CD4-positive, alpha-beta memory T cell (primary cell): ENCODE data around the gene FOXL1. TPM values are rescaled to one million over a fixed set of nuclear protein-coding genes. Genes with fewer than 3 reads are reported as not detected.

Experiments
- CTCF ChIA-PET: fragments of 350-600 bp; sonication (Branson Sonifier 250); formaldehyde crosslinking; loops from one replicate; lab custom pipeline; 2021; ENCODE audit warnings: inconsistent platforms; ENCODE audit not compliant: partially characterized antibody; lab: Charles Lee
- POLR2A ChIA-PET: fragments of 350-600 bp; sonication (Branson Sonifier 250); formaldehyde crosslinking; loops from one replicate; lab custom pipeline; 2021; ENCODE audit not compliant: partially characterized antibody; lab: Charles Lee
- DNase-seq, 5 donors: peaks; one replicate each; pipeline versions ENCODE4 v3.0.0 to v3.0.0-alpha.2; 2020 to 2022; ENCODE audit warnings: mixed read lengths in 1 of 5
- H3K27ac ChIP-seq: one replicate; pipeline ENCODE4 v1.7.0; 2013; ENCODE audit warnings: low read depth, low read length
- H3K27me3 ChIP-seq: 2 replicates; pipeline ENCODE4 v1.7.0; 2013; ENCODE audit warnings: mild to moderate bottlenecking, low read length, moderate library complexity; ENCODE audit not compliant: insufficient read depth
- H3K36me3 ChIP-seq: 2 replicates; pipeline ENCODE4 v1.7.0; 2013; ENCODE audit warnings: mild to moderate bottlenecking, low read length, moderate library complexity; ENCODE audit not compliant: insufficient read depth
- H3K4me1 ChIP-seq: 2 replicates; pipeline ENCODE4 v1.7.0; 2013; ENCODE audit warnings: mild to moderate bottlenecking, low read length, moderate library complexity; ENCODE audit not compliant: insufficient read depth
- H3K4me3 ChIP-seq, 2 donors: one replicate each; pipeline ENCODE4 v1.7.0; 2013; ENCODE audit warnings: low read length in 2 of 2, mild to moderate bottlenecking in 1 of 2
- H3K9me3 ChIP-seq, 2 donors: one replicate each; pipeline ENCODE4 v1.7.0; 2013; ENCODE audit warnings: low read length in 2 of 2, control low read depth in 1 of 2; ENCODE audit not compliant: control insufficient read depth in 1 of 2
- H3K27ac Mint-ChIP-seq, 7 donors: one replicate each; pipeline ENCODE4 v1.8.0; 2020 to 2021; ENCODE audit warnings: mixed read lengths in 7 of 7, mild to moderate bottlenecking in 6 of 7, inconsistent platforms in 3 of 7, moderate library complexity in 3 of 7
- H3K27me3 Mint-ChIP-seq, 2 donors: one replicate each; pipeline ENCODE4 v1.8.0; 2020 to 2021; ENCODE audit warnings: mixed read lengths in 2 of 2
- H3K36me3 Mint-ChIP-seq, 2 donors: one replicate each; pipeline ENCODE4 v1.8.0; 2020 to 2021; ENCODE audit warnings: mixed read lengths in 2 of 2, inconsistent platforms in 1 of 2, mild to moderate bottlenecking in 1 of 2
- H3K4me1 Mint-ChIP-seq, 4 donors: one replicate each; pipeline ENCODE4 v1.8.0; 2020 to 2021; ENCODE audit warnings: mixed read lengths in 4 of 4, mild to moderate bottlenecking in 1 of 4
- H3K4me3 Mint-ChIP-seq, 8 donors: one replicate each; pipeline ENCODE4 v1.8.0; 2020 to 2021; ENCODE audit warnings: mixed read lengths in 8 of 8, mild to moderate bottlenecking in 7 of 8, moderate library complexity in 6 of 8, inconsistent platforms in 3 of 8
- H3K9me3 Mint-ChIP-seq, 8 donors: one replicate each; pipeline ENCODE4 v1.8.0; 2020 to 2021; ENCODE audit warnings: mixed read lengths in 8 of 8, mild to moderate bottlenecking in 5 of 8, inconsistent platforms in 3 of 8, moderate library complexity in 1 of 8
- intact Hi-C: fragments of 100-400 bp; cut with micrococcal nuclease; formaldehyde crosslinking; loops from one replicate; pipeline ENCODE4 v1.15.1; 2023
- polyA plus RNA-seq, 2 donors: library from polyadenylated mRNA; unstranded; fragments of 300-500 nt; fragmentation: Illumina TruSeq; gene quantifications; one replicate each; pipeline ENCODE4 v1.2.3, GENCODE V29; 2021
- total RNA-seq, 2 experiments: library from RNA; stranded (reverse); gene quantifications; one replicate each; pipeline ENCODE4 v1.2.3, GENCODE V29; 2021

Gene FOXL1
- total and polyA plus RNA-seq, 4 experiments from 2014 or later: not detected

GRCh38 chr16:86575095-86575685 lies 3.2 kb upstream of the FOXL1 start:
- H3K4me1 Mint-ChIP-seq: peaks cover 3 to 18% (median 11%) of the 10 kb centered on the region in 4 donors
- no peak overlapping the region for H3K27ac Mint-ChIP-seq
- peak overlapping the region in 3 of 8 donors; percentile 4 to 86 (median 63) for H3K4me3 Mint-ChIP-seq
- no peak for DNase-seq
- H3K9me3 Mint-ChIP-seq: no peaks in the 10 kb centered on the region
- H3K27me3 Mint-ChIP-seq: peaks cover 58 to 66% of the 10 kb centered on the region in 2 donors
- no peaks in the 10 kb centered on the region for H3K36me3 Mint-ChIP-seq
- CTCF ChIA-PET: interaction anchor here (1.4 kb wide), 1 partner anchor 11 kb away, joined by 3 read pairs; no protein-coding TSS in a partner anchor
- POLR2A ChIA-PET: no interaction called here
- H3K9me3 ChIP-seq: no peaks in the 10 kb centered on the region
- H3K4me1 ChIP-seq: peaks cover 16% of the 10 kb centered on the region
- intact Hi-C loops: no loop called here
- H3K27me3 ChIP-seq: peaks cover 16% of the 10 kb centered on the region
- no peak overlapping the region for H3K4me3 ChIP-seq
- H3K36me3 ChIP-seq: no peaks in the 10 kb centered on the region
- H3K27ac ChIP-seq: no peak overlapping the region

- ChIA-PET POLR2A (no interaction called here), CTCF (interaction anchor here (1.2 kb wide), 1 partner anchor 11 kb away, joined by 3 read pairs; no protein-coding TSS in a partner anchor)
- Mint-ChIP-seq H3K9me3 (no peaks in the 10 kb centered on the region), H3K36me3 (no peaks in the 10 kb centered on the region), H3K27me3 (peaks cover 58 to 65% of the 10 kb centered on the region in 2 donors), H3K27ac (peak overlapping the region in 1 of 7 donors; percentile 65), H3K4me1 (peaks cover 3 to 18% (median 11%) of the 10 kb centered on the region in 4 donors), H3K4me3 (peak overlapping the region; percentile 54 to 86 (median 75))
- no peak overlapping the region for H3K27ac ChIP-seq
- H3K9me3 ChIP-seq: no peaks in the 10 kb centered on the region
- peak overlapping the region in 1 of 2 donors; percentile 13 for H3K4me3 ChIP-seq
- H3K4me1 ChIP-seq: peaks cover 16% of the 10 kb centered on the region
- intact Hi-C loops: no loop called here
- peaks cover 21% of the 10 kb centered on the region for H3K27me3 ChIP-seq
- peak in 1 of 5 donors; percentile 64 for DNase-seq
- H3K36me3 ChIP-seq: no peaks in the 10 kb centered on the region
These were observed 2.4 kb upstream of the FOXL1 start for GRCh38 chr16:86575754-86576557.

DNA sequence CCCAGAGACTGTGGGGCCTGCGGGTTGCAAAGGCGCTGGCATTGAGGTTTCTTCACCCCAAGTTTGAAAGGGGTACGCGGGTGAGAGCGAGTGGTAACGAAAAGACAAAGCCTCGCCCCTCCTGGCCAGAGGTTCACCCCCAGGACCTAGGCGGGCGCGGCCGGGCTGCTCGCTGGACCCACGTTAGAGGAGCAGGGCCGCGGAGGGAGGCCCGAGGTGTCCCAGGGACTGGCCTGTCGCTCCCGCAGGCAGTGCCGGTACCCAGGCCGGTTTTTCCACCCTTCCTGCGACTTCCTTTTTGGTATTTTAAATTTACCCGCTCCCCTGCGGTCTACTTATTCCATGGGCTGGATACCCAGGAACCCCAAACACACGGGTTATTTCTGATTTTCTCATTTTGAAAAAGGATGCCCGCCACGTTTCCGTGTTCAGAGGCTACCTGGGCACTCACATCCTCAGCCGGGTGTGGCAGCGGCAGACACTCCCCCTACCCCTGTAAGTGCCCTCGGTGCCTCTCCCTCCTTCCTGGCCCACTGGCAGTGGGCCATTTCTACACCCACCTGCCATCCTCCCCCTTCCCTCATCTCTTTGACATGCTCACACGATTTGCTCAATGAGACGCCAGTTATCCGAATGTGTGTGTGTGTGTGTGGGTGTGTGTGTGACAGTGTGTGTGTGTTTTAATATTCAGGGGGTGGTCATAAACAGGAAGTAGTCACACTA lies 1.6 kb upstream of the FOXL1 start:
- Mint-ChIP-seq H3K4me3 (peak overlapping the region; percentile 54 to 86 (median 75)), H3K27me3 (peaks cover 52 to 65% of the 10 kb centered on the region in 2 donors), H3K36me3 (no peaks in the 10 kb centered on the region), H3K27ac (no peak overlapping the region), H3K9me3 (no peaks in the 10 kb centered on the region), H3K4me1 (peaks cover 3 to 18% (median 11%) of the 10 kb centered on the region in 4 donors)
- ChIA-PET POLR2A (no interaction called here), CTCF (interaction anchor here (1.2 kb wide), 1 partner anchor 12 kb away, joined by 3 read pairs; no protein-coding TSS in a partner anchor)
- Histone ChIP-seq H3K4me1 (peaks cover 16% of the 10 kb centered on the region), H3K27me3 (peaks cover 21% of the 10 kb centered on the region), H3K4me3 (peak overlapping the region in 1 of 2 donors; percentile 13), H3K9me3 (no peaks in the 10 kb centered on the region), H3K27ac (no peak overlapping the region), H3K36me3 (no peaks in the 10 kb centered on the region)
- no peak for DNase-seq
- intact Hi-C loops: no loop called here

DNA sequence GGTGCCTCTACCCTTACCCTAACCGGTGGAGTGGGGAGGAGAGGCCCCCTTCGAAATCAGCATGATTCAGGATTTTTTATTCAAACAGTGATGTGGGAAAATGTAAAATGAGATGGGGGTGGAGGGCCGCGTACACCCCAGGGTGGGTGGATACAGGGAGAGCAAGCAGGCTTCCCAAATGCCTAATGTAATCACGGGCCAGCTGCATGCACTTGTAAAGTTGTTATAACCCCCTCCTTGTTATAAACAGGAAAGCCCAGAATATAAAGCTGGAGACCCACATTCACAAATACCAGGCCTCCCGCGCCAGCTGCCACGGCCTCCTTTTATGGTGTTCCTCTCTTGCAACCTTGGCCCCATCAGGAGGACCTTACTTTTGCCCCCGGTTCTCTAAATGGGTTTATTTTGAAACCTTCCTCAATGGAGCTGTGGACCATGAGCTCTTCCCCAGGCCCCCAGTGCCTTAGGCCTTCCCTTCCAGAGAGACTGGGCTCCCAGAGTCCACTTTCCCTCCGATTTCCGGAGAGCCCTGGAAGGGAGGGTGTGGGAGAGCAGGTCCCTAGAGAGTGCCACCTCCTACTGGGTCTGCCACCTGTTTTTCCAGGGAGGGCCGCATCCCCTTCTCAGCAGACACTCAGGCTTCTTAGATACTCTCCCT lies 906 bp upstream of the FOXL1 start:
- Histone ChIP-seq H3K4me1 (peaks cover 16% of the 10 kb centered on the region), H3K36me3 (no peaks in the 10 kb centered on the region), H3K27me3 (peaks cover 21% of the 10 kb centered on the region), H3K4me3 (no peak overlapping the region), H3K27ac (no peak overlapping the region), H3K9me3 (no peaks in the 10 kb centered on the region)
- ChIA-PET CTCF (no interaction called here), POLR2A (no interaction called here)
- intact Hi-C loops: no loop called here
- peak overlapping the region in 2 of 8 donors; percentile 1 to 47 for H3K4me3 Mint-ChIP-seq
- no peak for DNase-seq
- peaks cover 3 to 18% (median 11%) of the 10 kb centered on the region in 4 donors for H3K4me1 Mint-ChIP-seq
- no peak overlapping the region for H3K27ac Mint-ChIP-seq
- H3K36me3 Mint-ChIP-seq: no peaks in the 10 kb centered on the region
- H3K9me3 Mint-ChIP-seq: no peaks in the 10 kb centered on the region
- peaks cover 51 to 66% of the 10 kb centered on the region in 2 donors for H3K27me3 Mint-ChIP-seq

DNA sequence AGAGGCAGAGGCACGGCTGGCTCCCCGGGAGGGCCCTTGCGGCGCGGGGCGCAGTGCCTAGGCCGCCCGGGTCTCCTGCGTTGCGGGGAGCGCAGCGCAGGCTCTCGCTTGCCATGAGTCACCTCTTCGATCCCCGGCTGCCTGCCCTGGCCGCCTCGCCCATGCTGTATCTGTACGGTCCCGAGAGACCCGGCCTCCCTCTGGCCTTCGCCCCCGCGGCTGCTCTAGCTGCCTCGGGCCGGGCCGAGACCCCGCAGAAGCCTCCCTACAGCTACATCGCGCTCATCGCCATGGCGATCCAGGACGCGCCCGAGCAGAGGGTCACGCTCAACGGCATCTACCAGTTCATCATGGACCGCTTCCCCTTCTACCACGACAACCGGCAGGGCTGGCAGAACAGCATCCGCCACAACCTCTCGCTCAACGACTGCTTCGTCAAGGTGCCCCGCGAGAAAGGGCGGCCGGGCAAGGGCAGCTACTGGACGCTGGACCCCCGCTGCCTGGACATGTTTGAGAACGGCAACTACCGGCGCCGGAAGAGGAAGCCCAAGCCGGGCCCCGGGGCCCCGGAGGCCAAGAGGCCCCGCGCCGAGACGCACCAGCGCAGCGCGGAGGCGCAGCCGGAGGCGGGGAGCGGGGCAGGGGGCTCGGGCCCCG lies 390 bp downstream of the FOXL1 start:
- no peaks in the 10 kb centered on the region for H3K36me3 Mint-ChIP-seq
- POLR2A ChIA-PET: no interaction called here
- H3K36me3 ChIP-seq: no peaks in the 10 kb centered on the region
- H3K27ac ChIP-seq: no peak overlapping the region
- no peak overlapping the region for H3K27ac Mint-ChIP-seq
- H3K27me3 Mint-ChIP-seq: peaks cover 51 to 60% of the 10 kb centered on the region in 2 donors
- peaks cover 16% of the 10 kb centered on the region for H3K4me1 ChIP-seq
- CTCF ChIA-PET: no interaction called here
- peaks cover 3 to 18% (median 11%) of the 10 kb centered on the region in 4 donors for H3K4me1 Mint-ChIP-seq
- DNase-seq: no peak
- no peak overlapping the region for H3K4me3 ChIP-seq
- H3K9me3 ChIP-seq: no peaks in the 10 kb centered on the region
- no peak overlapping the region for H3K4me3 Mint-ChIP-seq
- peaks cover 21% of the 10 kb centered on the region for H3K27me3 ChIP-seq
- no peaks in the 10 kb centered on the region for H3K9me3 Mint-ChIP-seq
- intact Hi-C loops: no loop called here

GRCh38 chr16:86579268-86580062 lies 1.1 kb downstream of the FOXL1 start:
- H3K9me3 Mint-ChIP-seq: no peaks in the 10 kb centered on the region
- H3K4me1 ChIP-seq: peaks cover 16% of the 10 kb centered on the region
- no peaks in the 10 kb centered on the region for H3K36me3 Mint-ChIP-seq
- H3K4me1 Mint-ChIP-seq: peaks cover 3 to 18% (median 11%) of the 10 kb centered on the region in 4 donors
- peaks cover 48 to 54% of the 10 kb centered on the region in 2 donors for H3K27me3 Mint-ChIP-seq
- H3K27me3 ChIP-seq: peaks cover 21% of the 10 kb centered on the region
- DNase-seq: no peak
- peak overlapping the region in 1 of 7 donors; percentile 51 for H3K27ac Mint-ChIP-seq
- H3K27ac ChIP-seq: no peak overlapping the region
- POLR2A ChIA-PET: no interaction called here
- no peaks in the 10 kb centered on the region for H3K36me3 ChIP-seq
- CTCF ChIA-PET: no interaction called here
- H3K4me3 Mint-ChIP-seq: peak overlapping the region in 1 of 8 donors; percentile 17
- intact Hi-C loops: no loop called here
- H3K4me3 ChIP-seq: no peak overlapping the region
- no peaks in the 10 kb centered on the region for H3K9me3 ChIP-seq
